Measurements from ENCODE around the gene MAP4K4.
"Not testable (repeated sequence)": the region's sequence is repeated elsewhere in the genome, so short reads cannot be mapped to it uniquely, and the experiment has no call there.

MAP4K4 gene

GRCh38 chr2:101766871-101767739 is 69.6 kb downstream of the MAP4K4 start:
- no peak for DNase-seq (ENCODE audit: low read depth in 2 of 2)

GRCh38 chr2:101768556-101769220 is 71.2 kb downstream of the MAP4K4 start:
- DNase-seq (ENCODE audit: low read depth in 2 of 2), result no peak

GRCh38 chr2:101769726-101770125 is 72.2 kb downstream of the MAP4K4 start:
- DNase-seq (ENCODE audit: low read depth in 2 of 2), result not testable (repeated sequence)

- no peak for DNase-seq (ENCODE audit: low read depth in 2 of 2)
Measured at GRCh38 chr2:101770726-101771125, 73.2 kb downstream of the MAP4K4 start.

- DNase-seq (ENCODE audit: low read depth in 2 of 2), result no peak
Measured at GRCh38 chr2:101771227-101771902, 73.9 kb downstream of the MAP4K4 start.

- no peak for DNase-seq (ENCODE audit: low read depth in 2 of 2)
Measured at GRCh38 chr2:101771910-101772321, 74.4 kb downstream of the MAP4K4 start.

- no peak for DNase-seq (ENCODE audit: low read depth in 2 of 2)
Measured at GRCh38 chr2:101773137-101773536, 75.6 kb downstream of the MAP4K4 start.

- DNase-seq (ENCODE audit: low read depth in 2 of 2), result not testable (repeated sequence)
Measured at GRCh38 chr2:101773961-101774360, 76.5 kb downstream of the MAP4K4 start.

- no peak for DNase-seq (ENCODE audit: low read depth in 2 of 2)
Measured at GRCh38 chr2:101775092-101775491, 77.6 kb downstream of the MAP4K4 start.

- DNase-seq (ENCODE audit: low read depth in 2 of 2), result no peak
Measured at GRCh38 chr2:101775636-101776035, 78.1 kb downstream of the MAP4K4 start.

GRCh38 chr2:101776172-101777043 is 78.9 kb downstream of the MAP4K4 start:
- no peak for DNase-seq (ENCODE audit: low read depth in 2 of 2)

- DNase-seq (ENCODE audit: low read depth in 2 of 2), result no peak
Measured at GRCh38 chr2:101777337-101777736, 79.8 kb downstream of the MAP4K4 start.

GRCh38 chr2:101778102-101778501 is 80.6 kb downstream of the MAP4K4 start:
- no peak for DNase-seq (ENCODE audit: low read depth in 2 of 2)

GRCh38 chr2:101779190-101779589 is 81.7 kb downstream of the MAP4K4 start:
- DNase-seq (ENCODE audit: low read depth in 2 of 2), result no peak

GRCh38 chr2:101779656-101780055 is 82.1 kb downstream of the MAP4K4 start:
- no peak for DNase-seq (ENCODE audit: low read depth in 2 of 2)

GRCh38 chr2:101781326-101781725 is 83.8 kb downstream of the MAP4K4 start:
- DNase-seq (ENCODE audit: low read depth in 2 of 2), result no peak

GRCh38 chr2:101781791-101782426 is 84.4 kb downstream of the MAP4K4 start:
- DNase-seq (ENCODE audit: low read depth in 2 of 2), result no peak

GRCh38 chr2:101782427-101782792 is 84.9 kb downstream of the MAP4K4 start:
- no peak for DNase-seq (ENCODE audit: low read depth in 2 of 2)

GRCh38 chr2:101787097-101787496 is 89.6 kb downstream of the MAP4K4 start:
- DNase-seq (ENCODE audit: low read depth in 2 of 2), result no peak

GRCh38 chr2:101788565-101788964 is 91.1 kb downstream of the MAP4K4 start:
- DNase-seq (ENCODE audit: low read depth in 2 of 2), result no peak
